ENCODE measurements around the gene CBX8. TPM values are rescaled to one million over a fixed set of nuclear protein-coding genes. Genes with fewer than 3 reads are reported as not detected.

Gene CBX8
- total and polyA plus RNA-seq, 4 donors, result 4.8 to 9.3 (median 5.5) TPM

DNA sequence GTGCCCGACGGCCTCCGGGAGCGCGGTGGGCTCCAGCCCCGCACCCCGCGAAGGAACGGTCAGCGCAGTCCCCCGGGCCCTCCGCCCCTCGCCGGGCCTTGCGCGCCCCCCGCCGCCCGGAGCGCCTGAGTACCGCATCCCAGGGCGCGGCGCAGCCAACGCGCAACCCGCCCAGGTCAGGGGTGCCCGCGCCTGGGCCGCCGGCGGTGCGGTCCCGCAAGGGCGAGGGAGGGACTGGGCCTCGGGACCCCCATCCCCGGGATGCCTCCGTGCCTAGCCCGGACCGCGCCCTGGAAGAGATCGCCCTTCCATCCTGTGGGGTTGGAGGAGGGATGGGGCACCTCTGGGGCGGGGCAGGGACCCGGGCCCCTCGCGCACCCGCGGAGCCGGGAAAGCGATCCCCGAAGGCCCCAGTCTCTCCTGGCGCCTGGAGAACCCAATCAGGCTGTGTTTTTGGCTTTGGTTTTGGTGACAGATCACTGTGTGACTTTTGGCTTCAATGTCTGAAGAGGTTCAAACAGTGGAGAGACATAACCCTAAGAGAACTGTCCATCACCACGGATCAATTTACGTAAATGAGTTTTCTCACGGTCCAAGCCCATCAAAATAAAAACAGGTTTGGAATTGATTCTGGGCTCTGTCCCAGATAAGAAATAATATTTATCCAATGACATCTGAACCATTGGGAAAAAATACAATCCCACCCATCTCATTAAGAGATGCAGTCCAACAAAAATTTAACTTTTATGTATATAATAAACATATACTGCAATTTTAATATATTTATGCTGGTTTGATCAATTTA lies 48.4 kb downstream of the CBX8 start:
- no peaks in the 10 kb centered on the region for H3K36me3 ChIP-seq (ENCODE audit: control insufficient read depth in 4 of 4, insufficient read depth in 4 of 4, low read length in 4 of 4)
- TF ChIP-seq, protein P1, sequence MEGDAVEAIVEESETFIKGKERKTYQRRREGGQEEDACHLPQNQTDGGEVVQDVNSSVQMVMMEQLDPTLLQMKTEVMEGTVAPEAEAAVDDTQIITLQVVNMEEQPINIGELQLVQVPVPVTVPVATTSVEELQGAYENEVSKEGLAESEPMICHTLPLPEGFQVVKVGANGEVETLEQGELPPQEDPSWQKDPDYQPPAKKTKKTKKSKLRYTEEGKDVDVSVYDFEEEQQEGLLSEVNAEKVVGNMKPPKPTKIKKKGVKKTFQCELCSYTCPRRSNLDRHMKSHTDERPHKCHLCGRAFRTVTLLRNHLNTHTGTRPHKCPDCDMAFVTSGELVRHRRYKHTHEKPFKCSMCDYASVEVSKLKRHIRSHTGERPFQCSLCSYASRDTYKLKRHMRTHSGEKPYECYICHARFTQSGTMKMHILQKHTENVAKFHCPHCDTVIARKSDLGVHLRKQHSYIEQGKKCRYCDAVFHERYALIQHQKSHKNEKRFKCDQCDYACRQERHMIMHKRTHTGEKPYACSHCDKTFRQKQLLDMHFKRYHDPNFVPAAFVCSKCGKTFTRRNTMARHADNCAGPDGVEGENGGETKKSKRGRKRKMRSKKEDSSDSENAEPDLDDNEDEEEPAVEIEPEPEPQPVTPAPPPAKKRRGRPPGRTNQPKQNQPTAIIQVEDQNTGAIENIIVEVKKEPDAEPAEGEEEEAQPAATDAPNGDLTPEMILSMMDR (IDR thresholded peaks at IDR 0.05; ENCODE audit: control extremely low read depth, extremely low read depth), result no peak
- peaks cover 10 to 45% (median 44%) of the 10 kb centered on the region in 3 donors for H3K27me3 ChIP-seq (ENCODE audit: control insufficient read depth in 3 of 3, insufficient read depth in 3 of 3, low read length in 2 of 3)
- 6% methylated on average over 35 to 55 of the region's 55 CpGs for WGBS, 2 donors
- DNase-seq, result no peak
- H3K4me1 ChIP-seq (ENCODE audit: control insufficient read depth in 5 of 5, insufficient read depth in 5 of 5, low read length in 5 of 5), result peaks cover 0 to 14% (median 7%) of the 10 kb centered on the region in 5 donors
- H3K27ac ChIP-seq (ENCODE audit: low read depth in 1 of 2, low read length in 1 of 2), result no peak overlapping the region
- H3K4me3 ChIP-seq, result no peak overlapping the region
- ATAC-seq (ENCODE audit: insufficient read depth, low FRiP score), result no peak
- no peak overlapping the region for H3K9ac ChIP-seq (ENCODE audit: insufficient read depth in 1 of 2, low read length in 2 of 2)
- peaks cover 0 to 4% (median 0%) of the 10 kb centered on the region in 4 donors for H3K9me3 ChIP-seq (ENCODE audit: control insufficient read depth in 4 of 4, insufficient read depth in 3 of 4, low read length in 3 of 4)

GRCh38 chr17:79747508-79748294 lies 49.2 kb downstream of the CBX8 start:
- H3K9ac ChIP-seq (ENCODE audit: insufficient read depth in 1 of 2, low read length in 2 of 2), result no peak overlapping the region
- DNase-seq, result no peak
- WGBS, 2 donors, result 4 to 5% methylated on average over 42 to 74 of the region's 74 CpGs
- peaks cover 0 to 14% (median 7%) of the 10 kb centered on the region in 5 donors for H3K4me1 ChIP-seq (ENCODE audit: control insufficient read depth in 5 of 5, insufficient read depth in 5 of 5, low read length in 5 of 5)
- no peak for ATAC-seq (ENCODE audit: insufficient read depth, low FRiP score)
- peaks cover 0 to 4% (median 0%) of the 10 kb centered on the region in 4 donors for H3K9me3 ChIP-seq (ENCODE audit: control insufficient read depth in 4 of 4, insufficient read depth in 3 of 4, low read length in 3 of 4)
- peaks cover 10 to 45% (median 44%) of the 10 kb centered on the region in 3 donors for H3K27me3 ChIP-seq (ENCODE audit: control insufficient read depth in 3 of 3, insufficient read depth in 3 of 3, low read length in 2 of 3)
- TF ChIP-seq, protein P1 (IDR thresholded peaks at IDR 0.05; ENCODE audit: control extremely low read depth, extremely low read depth), result no peak
- no peak overlapping the region for H3K27ac ChIP-seq (ENCODE audit: low read depth in 1 of 2, low read length in 1 of 2)
- H3K36me3 ChIP-seq (ENCODE audit: control insufficient read depth in 4 of 4, insufficient read depth in 4 of 4, low read length in 4 of 4), result no peaks in the 10 kb centered on the region
- no peak overlapping the region for H3K4me3 ChIP-seq

- H3K36me3 ChIP-seq (ENCODE audit: control insufficient read depth in 4 of 4, insufficient read depth in 4 of 4, low read length in 4 of 4), result no peaks in the 10 kb centered on the region
- peaks cover 0 to 17% (median 7%) of the 10 kb centered on the region in 5 donors for H3K4me1 ChIP-seq (ENCODE audit: control insufficient read depth in 5 of 5, insufficient read depth in 5 of 5, low read length in 5 of 5)
- no peak overlapping the region for H3K9ac ChIP-seq (ENCODE audit: insufficient read depth in 1 of 2, low read length in 2 of 2)
- ATAC-seq (ENCODE audit: insufficient read depth, low FRiP score) (no peak), DNase-seq (peak; percentile 36 to 50 (median 37))
- peaks cover 10 to 45% (median 44%) of the 10 kb centered on the region in 3 donors for H3K27me3 ChIP-seq (ENCODE audit: control insufficient read depth in 3 of 3, insufficient read depth in 3 of 3, low read length in 2 of 3)
- no peak overlapping the region for H3K27ac ChIP-seq (ENCODE audit: low read depth in 1 of 2, low read length in 1 of 2)
- TF ChIP-seq, protein P1 (IDR thresholded peaks at IDR 0.05; ENCODE audit: control extremely low read depth, extremely low read depth), result no peak
- H3K9me3 ChIP-seq (ENCODE audit: control insufficient read depth in 4 of 4, insufficient read depth in 3 of 4, low read length in 3 of 4), result peaks cover 0 to 4% (median 0%) of the 10 kb centered on the region in 4 donors
- WGBS, 2 donors, result 27 to 31% methylated on average over 22 of the region's 22 CpGs
- no peak overlapping the region for H3K4me3 ChIP-seq
Measured at GRCh38 chr17:79746889-79747507, 49.9 kb downstream of the CBX8 start.
